ENCODE measurements around the gene LMBR1L. TPM values are rescaled to one million over a fixed set of nuclear protein-coding genes. Genes with fewer than 3 reads are reported as not detected.

LMBR1L gene
- total and polyA plus RNA-seq, 2 of the 13 experiments (the other 11 are each of a cell fraction or from before 2014, with no cell fraction given): 12.2 to 65.9 TPM

GRCh38 chr12:49131051-49131893 lies 20.6 kb upstream of the LMBR1L start, which contains the start of gene TUBA1B (continued):
- no peak for TF ChIP-seq MTERF4 (CRISPR knock-in tag; IDR thresholded peaks at IDR 0.05)
- no peak; the same call in 1 of the 2 replicates for TF ChIP-seq SETDB1 (CRISPR knock-in tag; IDR thresholded peaks at IDR 0.05; ENCODE audit: borderline replicate concordance)
- TF ChIP-seq ZNF260 (CRISPR knock-in tag; IDR thresholded peaks at IDR 0.05; ENCODE audit: borderline replicate concordance, low read depth): no peak
- no peak for TF ChIP-seq HNF4A (CRISPR knock-in tag; IDR thresholded peaks at IDR 0.05)
- peak; percentile 54 for TF ChIP-seq ZNF235 (CRISPR knock-in tag; IDR thresholded peaks at IDR 0.05; ENCODE audit: borderline replicate concordance)
- no peak for TF ChIP-seq SMYD3 (CRISPR knock-in tag; IDR thresholded peaks at IDR 0.05)
- TF ChIP-seq TEF (CRISPR knock-in tag; IDR thresholded peaks at IDR 0.05): no peak
- TF ChIP-seq ZNF644 (CRISPR knock-in tag; IDR thresholded peaks at IDR 0.05; ENCODE audit: low read depth): no peak
- TF ChIP-seq ZNF639 (CRISPR knock-in tag; conservative IDR thresholded peaks at IDR 0.05): 0 out of 2 replicates have a peak, but pooled peaks have one; percentile 38
- TF ChIP-seq ZNF816 (CRISPR knock-in tag; IDR thresholded peaks at IDR 0.05; ENCODE audit: borderline replicate concordance): no peak; the same call in 1 of the 2 replicates
- TF ChIP-seq LBX2 (CRISPR knock-in tag; IDR thresholded peaks at IDR 0.05; ENCODE audit: borderline replicate concordance): no peak; the same call in 1 of the 2 replicates
- TF ChIP-seq NBN (conservative IDR thresholded peaks at IDR 0.05): no peak
- no peak; the same call in 1 of the 2 replicates for TF ChIP-seq THAP9 (CRISPR knock-in tag; IDR thresholded peaks at IDR 0.05; ENCODE audit: borderline replicate concordance)
- TF ChIP-seq KLF11 (CRISPR knock-in tag; IDR thresholded peaks at IDR 0.05): no peak
- TF ChIP-seq ZBTB44 (CRISPR knock-in tag; IDR thresholded peaks at IDR 0.05): no peak
- TF ChIP-seq ZNF879 (CRISPR knock-in tag; IDR thresholded peaks at IDR 0.05): no peak; the same call in none of the 2 replicates
- peak; percentile 53; the same call in 1 of the 2 replicates for TF ChIP-seq SOX13 (IDR thresholded peaks at IDR 0.05)
- no peak for TF ChIP-seq SOX13 (CRISPR knock-in tag; conservative IDR thresholded peaks at IDR 0.05 in 1 of 2, IDR thresholded peaks at IDR 0.05 in 1 of 2)
- peak; percentile 67 for TF ChIP-seq ZNF563 (CRISPR knock-in tag; IDR thresholded peaks at IDR 0.05)
- peak; percentile 61; the same call in 1 of the 2 replicates for TF ChIP-seq ATF7-NPFF (CRISPR knock-in tag; IDR thresholded peaks at IDR 0.05; ENCODE audit: low read depth)
